Activated T-helper 2 cell treated with anti-CD3 and anti-CD28 coated beads, Interferon-gamma antibody, Interleukin-2, Interleukin-4, amounts not matched to agents 10 μg/mL and 5 μg/mL and 100 μg/mL, durations not matched to agents 14 hours and 24 hours and 36 hours (primary cell): ENCODE data around the gene SH2B2. TPM values are rescaled to one million over a fixed set of nuclear protein-coding genes. Genes with fewer than 3 reads are reported as not detected.
"Not testable (repeated sequence)": the region's sequence is repeated elsewhere in the genome, so short reads cannot be mapped to it uniquely, and the experiment has no call there.

Experiments
- DNase-seq: peaks from one replicate; pipeline ENCODE4 v3.0.0; 2021; ENCODE audit warnings: low spot score
- H3K27ac Mint-ChIP-seq: one replicate; pipeline ENCODE4 v1.8.0; 2021; ENCODE audit warnings: mixed read lengths
- H3K27me3 Mint-ChIP-seq: one replicate; pipeline ENCODE4 v1.8.0; 2021; ENCODE audit warnings: low read depth, mixed read lengths
- H3K36me3 Mint-ChIP-seq: one replicate; pipeline ENCODE4 v1.8.0; 2021; ENCODE audit warnings: low read depth, mixed read lengths
- H3K4me1 Mint-ChIP-seq: one replicate; pipeline ENCODE4 v1.8.0; 2021; ENCODE audit warnings: low read depth, mixed read lengths
- H3K4me3 Mint-ChIP-seq: one replicate; pipeline ENCODE4 v1.8.0; 2021; ENCODE audit warnings: low read depth, mild to moderate bottlenecking, moderate library complexity, mixed read lengths
- H3K9me3 Mint-ChIP-seq: one replicate; pipeline ENCODE4 v1.8.0; 2021; ENCODE audit warnings: mixed read lengths
- intact Hi-C: fragments of 100-400 bp; cut with micrococcal nuclease; formaldehyde crosslinking; loops from one replicate; pipeline ENCODE4 v1.15.1; 2023
- total RNA-seq: library from RNA; stranded (reverse); gene quantifications from 2 replicates; pipeline ENCODE4 v1.2.3, GENCODE V29; 2022

The SH2B2 gene
- total RNA-seq, 1 donor from 2014 or later, result 1.8 TPM

DNA sequence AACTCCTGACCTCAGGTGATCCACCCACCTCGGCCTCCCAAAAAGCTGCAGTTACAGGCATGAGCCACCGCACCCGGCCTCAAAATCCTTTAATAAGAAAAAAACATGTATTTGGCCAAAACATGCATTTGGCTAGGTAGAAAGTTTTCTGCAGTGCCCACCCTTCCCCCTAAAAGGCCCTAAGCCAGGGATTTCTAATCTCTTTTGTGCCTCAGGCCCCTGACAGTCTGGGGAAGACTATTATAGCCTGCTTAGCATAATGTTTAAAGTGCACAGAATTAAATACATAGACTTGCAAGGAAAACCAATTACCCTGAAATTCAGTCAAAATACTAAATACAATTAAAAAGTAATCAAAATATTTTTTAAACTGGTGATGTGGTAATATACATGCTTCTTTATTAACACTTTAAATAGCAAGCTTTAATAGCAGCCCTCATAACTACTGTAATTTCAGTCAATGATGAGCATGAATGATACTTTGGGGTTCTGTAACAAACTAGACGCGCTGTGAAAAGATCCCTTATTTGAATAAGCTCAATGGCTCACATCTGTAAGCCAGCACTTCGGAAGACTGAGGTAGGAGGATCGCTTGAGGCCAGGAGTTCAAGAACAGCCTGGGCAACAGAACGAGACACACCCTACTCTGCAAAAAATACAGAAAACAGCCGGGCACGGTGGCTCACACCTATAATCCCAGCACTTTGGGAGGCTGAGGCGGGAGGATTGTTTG is 39.7 kb downstream of the SH2B2 start:
- Mint-ChIP-seq H3K27ac (no peak overlapping the region), H3K9me3 (no peaks in the 10 kb centered on the region), H3K36me3 (no peaks in the 10 kb centered on the region), H3K4me3 (no peak overlapping the region), H3K4me1 (no peaks in the 10 kb centered on the region), H3K27me3 (peaks cover 10% of the 10 kb centered on the region)
- intact Hi-C loops, result no loop called here
- no peak for DNase-seq

DNA sequence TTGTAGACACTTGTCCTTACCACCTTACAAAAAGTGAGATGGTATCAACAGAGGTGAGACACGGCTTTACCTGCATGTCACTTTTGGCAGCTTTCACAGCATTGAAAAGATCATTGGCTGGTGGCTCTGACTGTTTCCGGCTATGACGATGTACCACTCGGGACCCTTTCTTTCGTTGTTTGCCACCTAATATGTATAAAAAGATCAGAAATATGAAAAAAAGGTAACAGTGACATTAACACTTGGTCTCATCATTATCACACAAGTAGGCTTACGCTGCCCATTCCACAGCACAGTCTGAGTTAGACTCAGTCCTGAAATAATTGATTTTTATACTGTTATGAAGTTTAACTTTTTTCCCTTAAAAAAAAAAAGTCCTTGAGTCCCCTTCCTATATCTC is 40.5 kb downstream of the SH2B2 start:
- H3K27ac Mint-ChIP-seq, H3K4me3 Mint-ChIP-seq, intact Hi-C loops, H3K36me3 Mint-ChIP-seq, DNase-seq, H3K4me1 Mint-ChIP-seq, H3K9me3 Mint-ChIP-seq: not testable (repeated sequence)
- peaks cover 10% of the 10 kb centered on the region for H3K27me3 Mint-ChIP-seq

DNA sequence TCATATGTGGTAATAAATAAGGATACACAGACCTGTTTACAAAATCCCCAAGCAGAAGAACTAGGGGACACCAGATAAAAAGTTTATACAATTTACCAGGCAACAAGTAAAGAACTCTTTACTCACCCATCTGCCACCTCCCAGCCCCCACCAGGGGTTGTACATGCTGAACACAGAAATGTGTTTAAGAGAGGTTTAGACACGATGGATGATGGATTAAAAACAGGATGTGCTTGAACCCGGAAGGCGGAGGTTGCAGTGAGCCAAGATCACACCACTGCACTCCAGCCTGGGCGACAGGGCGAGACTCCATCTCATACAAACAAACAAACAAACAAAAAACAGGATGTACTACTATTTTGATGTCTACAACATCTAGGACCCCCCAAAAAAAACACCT is 42.2 kb downstream of the SH2B2 start:
- DNase-seq, H3K27me3 Mint-ChIP-seq, H3K4me1 Mint-ChIP-seq, intact Hi-C loops, H3K36me3 Mint-ChIP-seq, H3K9me3 Mint-ChIP-seq, H3K27ac Mint-ChIP-seq: not testable (repeated sequence)
- peak overlapping the region; percentile 7 for H3K4me3 Mint-ChIP-seq

DNA sequence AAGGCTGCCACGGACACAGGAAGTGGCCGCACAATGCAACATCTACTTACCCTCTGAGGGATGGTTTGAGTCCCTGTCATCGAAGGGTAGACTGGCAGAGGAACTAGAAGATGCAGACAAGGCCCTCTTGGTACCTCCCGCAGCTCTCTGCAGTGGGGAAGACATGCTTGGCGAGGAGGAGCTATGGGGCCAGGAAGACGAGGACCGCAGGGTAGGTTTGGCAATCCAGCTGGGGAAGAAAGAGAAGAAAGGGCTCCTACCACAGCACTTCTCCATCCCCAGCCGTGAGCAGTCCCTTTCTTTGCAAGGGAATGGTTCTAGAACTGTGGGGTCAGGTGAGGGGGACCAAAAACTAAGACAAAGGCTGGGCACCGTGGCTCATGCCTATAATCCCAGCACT is 42.7 kb downstream of the SH2B2 start:
- H3K9me3 Mint-ChIP-seq, H3K27ac Mint-ChIP-seq, H3K27me3 Mint-ChIP-seq, DNase-seq, H3K4me1 Mint-ChIP-seq, H3K36me3 Mint-ChIP-seq, H3K4me3 Mint-ChIP-seq, intact Hi-C loops: not testable (repeated sequence)

DNA sequence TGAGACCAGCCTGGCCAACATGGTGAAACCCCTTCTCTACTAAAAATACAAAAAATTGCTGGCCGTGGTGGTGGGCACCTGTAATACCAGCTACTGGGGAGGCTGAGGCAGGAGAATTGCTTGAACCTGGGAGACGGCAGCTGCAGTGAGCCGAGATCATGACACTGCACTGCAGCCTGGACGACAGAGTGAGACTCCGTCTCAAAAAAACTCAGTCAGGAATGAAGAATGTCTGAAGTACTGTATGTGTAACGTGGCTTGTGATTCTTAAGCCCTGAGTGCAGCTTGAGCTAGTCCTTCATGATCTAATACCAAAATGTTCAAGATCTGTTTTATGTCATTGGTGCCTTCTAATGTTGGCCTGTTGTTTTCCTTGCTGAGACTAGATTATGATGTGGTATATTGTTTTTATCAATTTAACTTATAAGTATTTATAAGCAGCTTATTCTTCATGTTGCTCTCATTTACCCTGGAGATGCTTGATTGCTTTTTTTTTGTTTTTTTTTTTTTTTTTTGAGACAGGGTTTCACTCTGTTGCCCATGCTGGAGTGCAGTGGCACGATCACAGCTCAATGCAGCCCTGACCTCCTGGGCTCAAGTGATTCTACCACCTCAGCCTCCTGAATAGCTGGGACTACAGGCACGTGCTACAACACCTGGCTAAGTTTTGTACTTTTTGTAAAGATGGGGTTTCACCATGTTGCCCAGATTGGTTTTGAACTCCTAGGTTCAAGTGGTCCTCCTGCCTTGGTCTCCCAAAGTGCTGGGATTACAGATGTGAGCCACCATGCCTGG is 44.2 kb downstream of the SH2B2 start:
- H3K27me3 Mint-ChIP-seq, H3K27ac Mint-ChIP-seq, DNase-seq, H3K4me1 Mint-ChIP-seq, H3K36me3 Mint-ChIP-seq, H3K4me3 Mint-ChIP-seq, intact Hi-C loops, H3K9me3 Mint-ChIP-seq: not testable (repeated sequence)

DNA sequence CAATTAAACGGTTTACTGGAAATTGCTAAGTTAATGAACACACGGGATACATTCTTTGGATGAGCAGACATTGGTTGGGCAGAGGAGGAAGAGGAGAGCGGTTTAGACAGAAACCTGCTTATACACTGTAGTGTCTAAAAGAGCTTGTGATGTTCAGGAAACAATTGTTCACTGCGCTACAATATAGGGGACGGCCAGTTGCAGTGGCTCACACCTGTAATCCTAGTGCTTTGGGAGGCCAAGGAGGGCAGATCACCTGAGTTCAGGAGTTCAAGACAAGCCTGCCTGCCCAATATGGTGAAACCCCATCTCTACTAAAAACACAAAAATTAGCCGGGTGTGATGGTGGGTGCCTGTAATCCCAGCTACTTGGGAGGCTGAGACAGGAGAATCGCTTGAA is 48.9 kb downstream of the SH2B2 start:
- intact Hi-C loops, H3K27ac Mint-ChIP-seq, H3K36me3 Mint-ChIP-seq, H3K4me3 Mint-ChIP-seq, DNase-seq, H3K4me1 Mint-ChIP-seq, H3K27me3 Mint-ChIP-seq, H3K9me3 Mint-ChIP-seq: not testable (repeated sequence)

DNA sequence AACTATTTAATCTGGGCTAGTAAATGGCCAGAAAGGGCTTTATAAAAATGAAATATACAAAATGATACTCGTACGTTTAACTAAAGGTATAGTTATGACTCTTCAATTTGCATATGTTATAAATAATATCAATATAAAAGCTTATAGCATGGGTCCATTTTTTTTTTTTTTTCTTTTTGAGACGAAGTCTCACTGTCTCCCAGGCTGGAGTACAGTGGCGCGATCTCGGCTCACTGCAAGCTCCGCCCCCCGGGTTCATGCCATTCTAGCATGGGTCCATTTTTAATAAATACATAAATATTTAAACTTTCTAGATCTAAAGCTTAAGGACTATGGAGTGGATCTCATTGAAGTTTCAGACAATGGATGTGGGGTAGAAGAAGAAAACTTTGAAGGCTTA is 50.3 kb downstream of the SH2B2 start:
- not testable (repeated sequence) for H3K9me3 Mint-ChIP-seq

DNA sequence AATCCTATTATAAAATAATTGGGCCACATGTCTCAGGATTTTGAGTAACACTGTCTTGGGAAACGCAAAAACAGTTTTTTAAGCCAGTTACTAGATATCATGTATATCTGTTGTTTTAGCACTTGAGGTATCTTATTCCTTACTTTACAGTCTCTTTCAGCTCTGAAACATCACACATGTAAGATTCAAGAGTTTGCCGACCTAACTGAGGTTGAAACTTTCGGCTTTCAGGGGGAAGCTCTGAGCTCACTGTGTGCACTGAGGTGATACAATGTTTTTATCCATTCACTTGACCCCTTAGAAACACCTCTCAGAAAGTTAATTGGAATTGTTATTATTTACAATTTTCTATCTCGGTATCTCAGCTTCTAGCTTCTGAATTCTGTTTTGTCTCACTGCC is 50.8 kb downstream of the SH2B2 start:
- DNase-seq, H3K27me3 Mint-ChIP-seq, H3K4me1 Mint-ChIP-seq, H3K27ac Mint-ChIP-seq, H3K9me3 Mint-ChIP-seq, intact Hi-C loops, H3K4me3 Mint-ChIP-seq, H3K36me3 Mint-ChIP-seq: not testable (repeated sequence)

More for the DNA sequence above, 50.3 kb downstream of the SH2B2 start:
- DNase-seq, H3K36me3 Mint-ChIP-seq, H3K27ac Mint-ChIP-seq, H3K27me3 Mint-ChIP-seq, H3K4me3 Mint-ChIP-seq, H3K4me1 Mint-ChIP-seq, intact Hi-C loops: not testable (repeated sequence)

DNA sequence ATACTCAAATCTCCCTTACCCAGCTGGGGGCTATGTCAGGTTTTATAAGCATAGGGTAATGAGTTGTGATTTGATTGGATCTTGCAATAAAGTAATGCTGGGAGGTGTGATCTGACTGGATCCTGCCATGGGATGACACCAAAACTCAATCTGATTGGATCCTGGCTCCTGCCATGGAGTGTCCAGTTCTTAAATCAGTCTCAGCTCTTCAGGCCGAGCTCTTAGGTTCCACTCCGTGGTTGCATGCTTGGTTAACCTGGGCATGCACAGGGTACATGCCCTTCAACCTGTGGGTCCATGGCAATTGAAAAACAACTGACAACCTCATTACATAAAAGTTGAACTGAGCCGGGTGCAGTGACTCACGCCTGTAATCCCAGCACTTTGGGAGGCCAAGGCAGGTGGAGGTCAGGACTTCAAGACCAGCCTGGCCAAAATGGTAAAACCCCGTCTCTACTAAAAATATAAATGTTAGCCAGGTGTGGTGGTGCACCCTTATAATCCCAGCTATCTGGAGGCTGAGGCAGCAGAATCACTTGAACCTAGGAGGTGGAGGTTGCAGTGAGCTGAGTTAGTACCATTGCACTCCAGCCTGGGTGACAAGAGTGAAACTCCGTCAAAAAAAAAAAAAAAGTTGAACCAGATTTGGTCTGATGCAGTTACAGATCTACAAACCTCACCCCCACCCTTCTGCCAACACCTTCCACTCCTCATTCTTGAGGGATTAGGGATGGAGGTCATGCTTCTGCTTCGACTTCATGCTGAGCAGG is 54.1 kb downstream of the SH2B2 start:
- H3K4me1 Mint-ChIP-seq, H3K27me3 Mint-ChIP-seq, intact Hi-C loops, H3K36me3 Mint-ChIP-seq, H3K9me3 Mint-ChIP-seq, DNase-seq, H3K27ac Mint-ChIP-seq, H3K4me3 Mint-ChIP-seq: not testable (repeated sequence)

DNA sequence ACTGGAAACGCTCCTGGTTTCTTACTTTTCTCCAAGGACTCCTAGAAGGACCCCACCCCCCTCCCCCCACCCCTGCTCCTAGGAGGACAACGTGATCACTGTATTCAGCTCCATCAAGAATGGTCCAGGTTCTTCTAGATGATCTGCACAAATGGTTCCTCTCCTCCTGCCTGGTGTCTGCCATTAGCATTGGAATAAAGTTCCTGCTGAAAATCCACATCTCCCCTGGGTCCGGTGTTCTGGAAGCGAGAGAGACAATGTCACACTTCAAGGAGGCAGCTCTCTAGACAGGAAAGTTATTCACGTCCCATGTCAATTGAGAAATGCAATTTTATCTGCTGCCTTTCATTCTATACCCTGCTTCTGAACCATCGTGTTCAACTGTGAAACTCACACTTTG is 60.3 kb downstream of the SH2B2 start:
- H3K9me3 Mint-ChIP-seq, H3K4me3 Mint-ChIP-seq, H3K27ac Mint-ChIP-seq, DNase-seq, intact Hi-C loops, H3K36me3 Mint-ChIP-seq, H3K27me3 Mint-ChIP-seq, H3K4me1 Mint-ChIP-seq: not testable (repeated sequence)

DNA sequence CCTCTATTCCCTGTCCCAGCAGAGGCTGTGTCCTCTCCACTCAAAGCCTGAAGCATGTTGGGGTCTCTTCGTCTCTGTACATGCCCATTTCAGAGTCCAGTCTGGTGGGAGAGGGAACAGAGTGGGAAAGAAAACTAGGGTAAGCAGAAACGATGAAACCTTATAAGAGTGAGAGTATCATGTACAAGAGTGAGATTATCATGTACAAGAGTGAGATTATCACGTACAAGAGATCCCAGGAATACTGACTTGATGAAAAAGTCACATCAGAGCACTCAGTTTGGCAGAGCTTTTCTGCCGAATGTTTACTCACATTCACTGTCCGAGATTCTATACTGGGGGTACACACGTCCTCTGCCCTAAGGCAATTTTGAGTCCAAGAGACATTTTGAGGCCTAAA is 69.7 kb downstream of the SH2B2 start, which contains the start of gene SPDYE6:
TSS of gene SPDYE6 (minus strand) at position 101 of the 400 bp plus-strand sequence. CDS start 421 bp downstream, outside the sequence.
- H3K36me3 Mint-ChIP-seq, H3K27ac Mint-ChIP-seq, H3K27me3 Mint-ChIP-seq, H3K9me3 Mint-ChIP-seq, H3K4me1 Mint-ChIP-seq, H3K4me3 Mint-ChIP-seq, DNase-seq, intact Hi-C loops: not testable (repeated sequence)

DNA sequence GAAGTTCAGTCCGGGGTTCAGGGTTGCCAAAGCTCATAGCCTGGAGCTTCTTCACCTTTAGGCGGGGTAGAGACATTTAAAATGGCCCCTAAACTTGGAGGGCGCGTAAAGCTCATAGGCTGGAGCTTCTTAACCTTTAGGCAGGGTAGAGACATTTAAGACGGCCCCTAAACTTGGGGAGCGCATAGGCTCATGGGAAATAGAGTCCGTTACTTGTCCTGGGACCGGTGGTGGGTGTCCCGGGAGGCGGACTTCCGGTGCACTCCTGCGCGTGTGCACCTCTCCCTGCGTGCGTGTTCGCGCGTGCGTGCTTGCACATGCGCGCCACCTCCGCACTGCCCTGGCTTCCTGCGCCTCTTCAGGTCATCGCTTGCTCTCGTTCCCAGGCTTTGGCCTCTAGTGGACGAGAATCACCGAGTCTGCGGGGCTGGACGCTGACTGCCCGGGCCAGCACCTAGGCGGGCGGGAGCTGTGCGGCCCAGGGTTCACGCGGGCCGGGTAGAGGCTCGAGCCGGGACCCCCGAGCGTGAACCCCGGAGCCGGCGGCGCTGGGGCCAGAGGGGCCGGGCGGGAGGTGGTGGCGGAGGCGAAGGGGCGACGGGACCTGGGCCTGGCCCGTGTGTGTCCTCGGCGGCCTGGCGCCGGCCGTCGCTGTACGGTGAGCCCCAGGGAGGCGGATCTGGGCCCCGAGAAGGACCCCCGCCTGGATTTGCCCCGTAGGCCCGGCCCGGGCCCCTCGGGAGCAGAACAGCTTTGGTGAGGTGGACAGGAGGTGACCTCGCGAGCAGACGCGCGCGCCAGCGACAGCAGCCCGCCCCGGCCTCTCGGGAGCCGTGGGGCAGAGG is 77.1 kb downstream of the SH2B2 start:
- intact Hi-C loops, H3K27me3 Mint-ChIP-seq, H3K4me1 Mint-ChIP-seq, H3K9me3 Mint-ChIP-seq: not testable (repeated sequence)
- peak overlapping the region; percentile 96 for H3K4me3 Mint-ChIP-seq
- peak overlapping the region; percentile 80 for H3K27ac Mint-ChIP-seq
- DNase-seq, result peak; percentile 93
- H3K36me3 Mint-ChIP-seq, result peaks cover 25% of the 10 kb centered on the region
